GM18505 (cell line): Measurements from ENCODE around the gene JAZF1.

Experiments
- ATAC-seq: cut with Tn5 transposase; IDR thresholded peaks from one replicate; pipeline ENCODE4 v1.9.1; 2021; ENCODE audit not compliant: unreplicated experiment
- POLR2A ChIP-seq: IDR thresholded peaks from 4 replicates; pipeline ENCODE4 v1.6.1; 2011; ENCODE audit warnings: borderline replicate concordance; ENCODE audit not compliant: insufficient read depth, insufficient read length; ENCODE audit errors: extremely low read depth

The JAZF1 gene

GRCh38 chr7:27991006-27991528 is 189.5 kb downstream of the JAZF1 start:
- no peak for TF ChIP-seq POLR2A

GRCh38 chr7:27976531-27976930 is 204.1 kb downstream of the JAZF1 start:
- TF ChIP-seq POLR2A, result no peak
- ATAC-seq, result no peak

More at GRCh38 chr7:27991006-27991528, 189.5 kb downstream of the JAZF1 start:
- no peak for ATAC-seq

- TF ChIP-seq POLR2A, result no peak
- ATAC-seq, result no peak
These were observed 207.0 kb downstream of the JAZF1 start for GRCh38 chr7:27973625-27974024.

- TF ChIP-seq POLR2A, result no peak
- no peak for ATAC-seq
These were observed 208.3 kb downstream of the JAZF1 start for GRCh38 chr7:27972276-27972675.

- no peak for TF ChIP-seq POLR2A
- no peak for ATAC-seq
These were observed 209.3 kb downstream of the JAZF1 start for GRCh38 chr7:27971171-27971812.

- TF ChIP-seq POLR2A, result no peak
- no peak for ATAC-seq
These were observed 210.2 kb downstream of the JAZF1 start for GRCh38 chr7:27970350-27970749.

- no peak for TF ChIP-seq POLR2A
- ATAC-seq, result no peak
These were observed 211.2 kb downstream of the JAZF1 start for GRCh38 chr7:27969346-27969745.

GRCh38 chr7:27967639-27968038 is 213.0 kb downstream of the JAZF1 start:
- ATAC-seq, result no peak

GRCh38 chr7:27966219-27966780 is 214.3 kb downstream of the JAZF1 start:
- no peak for TF ChIP-seq POLR2A
- ATAC-seq, result no peak

More at GRCh38 chr7:27967639-27968038, 213.0 kb downstream of the JAZF1 start:
- TF ChIP-seq POLR2A, result no peak

- TF ChIP-seq POLR2A, result no peak
These were observed 214.9 kb downstream of the JAZF1 start for GRCh38 chr7:27965650-27966049.

GRCh38 chr7:27964820-27965219 is 215.8 kb downstream of the JAZF1 start:
- TF ChIP-seq POLR2A, result no peak
- ATAC-seq, result no peak

More at GRCh38 chr7:27965650-27966049, 214.9 kb downstream of the JAZF1 start:
- no peak for ATAC-seq

GRCh38 chr7:27963056-27963455 is 217.5 kb downstream of the JAZF1 start:
- no peak for TF ChIP-seq POLR2A
- no peak for ATAC-seq

- ATAC-seq, result no peak
- no peak for TF ChIP-seq POLR2A
These were observed 218.3 kb downstream of the JAZF1 start for GRCh38 chr7:27962273-27962672.

- no peak for ATAC-seq
- no peak for TF ChIP-seq POLR2A
These were observed 219.3 kb downstream of the JAZF1 start for GRCh38 chr7:27961255-27961654.
